ENCODE measurements around the gene SPOCK1.
A peak's percentile ranks its signal among the peaks of the same experiment; 100 is the strongest.

The SPOCK1 gene

GRCh38 chr5:137215780-137216179 is 283.3 kb downstream of the SPOCK1 start:
- no peak for DNase-seq

- DNase-seq, result no peak
Observed at GRCh38 chr5:137215261-137215660, 283.9 kb downstream of the SPOCK1 start.

DNA sequence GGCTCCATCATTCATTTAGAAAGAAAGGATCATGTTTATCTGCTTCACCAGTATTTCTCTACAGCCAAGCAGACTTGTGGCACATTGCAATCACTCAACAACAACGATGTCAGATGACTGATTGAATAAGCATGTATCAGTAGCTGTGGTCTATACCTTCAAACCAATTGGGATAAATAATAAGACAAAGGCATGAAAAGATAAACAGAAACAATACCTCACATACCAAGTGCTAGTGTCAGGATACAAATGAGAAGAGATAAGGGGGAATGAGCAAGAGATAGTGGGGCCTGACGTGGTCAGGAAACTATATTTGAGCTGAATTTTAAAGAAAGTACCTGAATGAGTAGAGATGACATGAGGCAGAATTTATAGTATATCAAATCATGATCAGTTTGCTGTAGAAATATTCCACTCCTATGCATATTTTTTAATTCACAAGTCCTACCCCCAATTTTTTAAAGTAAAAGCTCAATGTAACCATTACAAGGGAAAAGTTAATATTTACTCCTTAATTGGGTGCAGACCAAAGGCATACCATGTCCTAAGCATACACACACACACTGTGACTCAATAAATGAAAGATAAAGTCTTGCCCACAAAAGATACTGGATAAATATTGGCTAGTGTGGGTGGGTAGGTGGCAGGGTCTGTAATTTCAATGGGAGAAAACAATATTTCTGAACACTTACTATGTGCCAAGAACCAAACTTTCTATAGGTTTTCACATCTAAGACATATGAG is 284.5 kb downstream of the SPOCK1 start:
- DNase-seq, result no peak

GRCh38 chr5:137212471-137212870 is 286.7 kb downstream of the SPOCK1 start:
- no peak for DNase-seq

- DNase-seq, result no peak
Observed at GRCh38 chr5:137209232-137209809, 289.8 kb downstream of the SPOCK1 start.

- no peak for DNase-seq
Observed at GRCh38 chr5:137207023-137207760, 291.9 kb downstream of the SPOCK1 start.

- no peak for DNase-seq
Observed at GRCh38 chr5:137206030-137206715, 293.0 kb downstream of the SPOCK1 start.

GRCh38 chr5:137205231-137206027 is 293.7 kb downstream of the SPOCK1 start:
- DNase-seq, result no peak

- DNase-seq, result no peak
Observed at GRCh38 chr5:137203011-137203632, 296.0 kb downstream of the SPOCK1 start.

- DNase-seq, result peak; percentile 20
Observed at GRCh38 chr5:137201876-137202275, 297.2 kb downstream of the SPOCK1 start.

GRCh38 chr5:137200906-137201700 is 298.0 kb downstream of the SPOCK1 start:
- DNase-seq, result no peak

DNA sequence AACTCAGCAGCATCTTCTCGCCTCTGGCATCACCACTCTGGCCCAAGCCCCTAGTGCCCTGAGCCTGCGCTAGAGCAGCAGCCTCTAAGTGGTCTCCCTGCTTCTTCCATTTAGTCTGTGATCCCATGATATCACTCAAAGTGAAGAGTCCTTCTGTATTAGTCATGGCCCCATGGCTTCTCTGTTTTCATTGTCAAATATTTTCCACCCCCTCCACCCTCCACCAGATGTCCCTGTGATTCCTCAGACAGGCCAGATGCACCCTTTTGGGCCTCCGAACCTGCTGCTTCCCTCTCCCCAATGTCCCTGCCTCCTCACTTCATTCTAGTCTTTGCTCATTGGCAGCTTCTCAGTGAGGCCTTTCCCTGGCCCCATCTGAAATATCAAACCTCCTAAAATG is 299.2 kb downstream of the SPOCK1 start:
- peak; percentile 17 for DNase-seq

- no peak for DNase-seq
Observed at GRCh38 chr5:137199201-137199600, 299.9 kb downstream of the SPOCK1 start.

DNA sequence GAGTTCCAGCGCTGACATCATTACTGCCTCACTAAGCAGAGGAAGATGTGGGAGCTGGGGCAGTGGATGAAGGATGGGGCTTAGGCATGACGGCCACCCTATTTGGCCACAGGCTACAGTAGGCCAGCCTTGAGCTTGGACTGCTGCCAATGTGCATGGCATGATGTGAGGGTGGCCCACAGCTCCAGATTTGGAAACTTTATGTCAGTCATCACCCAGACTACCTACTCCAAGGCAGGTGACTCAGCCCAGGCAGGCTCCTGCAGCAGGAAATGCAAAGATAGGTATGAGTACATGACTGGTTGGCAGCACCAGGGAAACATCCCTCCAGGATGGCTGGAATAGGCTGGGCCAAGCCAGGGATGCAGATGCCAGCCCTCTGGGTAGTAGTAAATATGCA is 303.6 kb downstream of the SPOCK1 start:
- no peak for DNase-seq

GRCh38 chr5:137194300-137194699 is 304.8 kb downstream of the SPOCK1 start:
- no peak for DNase-seq

GRCh38 chr5:137192293-137192743 is 306.8 kb downstream of the SPOCK1 start:
- peak; percentile 19 for DNase-seq

DNA sequence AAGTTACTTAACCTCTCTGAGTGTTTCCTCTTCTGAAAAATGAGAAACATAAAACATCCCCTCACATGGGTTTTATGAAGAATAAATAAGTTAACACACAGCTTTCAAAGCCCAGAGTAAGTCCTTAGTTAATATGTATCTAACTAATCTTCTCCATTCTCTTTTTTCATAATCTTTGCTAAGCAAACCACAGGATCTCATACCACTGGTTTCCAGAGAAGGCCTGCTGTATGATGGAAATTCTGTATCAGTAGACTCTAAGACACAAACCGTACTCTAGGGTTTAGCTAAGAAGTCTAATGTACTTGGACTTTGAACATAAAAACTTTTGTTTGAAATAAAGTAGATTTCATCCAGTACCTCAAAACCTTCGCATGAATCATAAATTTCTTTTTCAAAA is 307.9 kb downstream of the SPOCK1 start:
- no peak for DNase-seq

- no peak for DNase-seq
Observed at GRCh38 chr5:137190441-137190840, 308.7 kb downstream of the SPOCK1 start.

- DNase-seq, result no peak
Observed at GRCh38 chr5:137190031-137190430, 309.1 kb downstream of the SPOCK1 start.

DNA sequence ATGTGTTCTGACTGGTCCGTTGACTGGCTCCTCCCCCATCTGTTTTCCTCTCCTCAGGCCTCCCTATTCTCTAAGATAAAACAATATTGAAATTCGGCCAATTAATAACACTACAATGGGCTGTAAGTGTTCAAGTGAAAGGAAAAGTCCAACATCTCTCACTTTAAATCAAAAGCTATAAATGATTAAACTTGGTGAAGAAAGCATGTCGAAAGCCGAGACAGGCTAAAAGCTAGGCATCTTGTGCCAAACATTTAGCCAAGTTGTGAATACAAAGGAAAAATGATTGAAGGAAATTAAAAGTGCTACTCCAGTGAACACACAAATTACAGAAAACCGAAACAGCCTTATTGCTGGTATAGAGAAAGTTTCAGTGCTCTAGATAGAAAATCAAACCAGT is 310.6 kb downstream of the SPOCK1 start:
- DNase-seq, result no peak
